DOHH2 (cell line): ENCODE results near the gene SPACA1.

ENCODE experiments used
- EZH2phosphoT487 ChIP-seq: fragments of 200-600 bp; sonication (generic); IDR thresholded peaks from 2 replicates; pipeline ENCODE4 v1.6.1; 2017; ENCODE audit warnings: borderline replicate concordance, mild to moderate bottlenecking, antibody characterized with exemption, low read length, moderate library complexity, mixed read lengths
- TF ChIP-seq, protein P1 (sequence below): fragments of 200-600 bp; sonication (generic); IDR thresholded peaks from one replicate; pipeline ENCODE4 v1.5.1; 2014; ENCODE audit warnings: antibody characterized with exemption, mild to moderate bottlenecking, low read depth, low read length; ENCODE audit not compliant: poor library complexity, severe bottlenecking

DNA sequence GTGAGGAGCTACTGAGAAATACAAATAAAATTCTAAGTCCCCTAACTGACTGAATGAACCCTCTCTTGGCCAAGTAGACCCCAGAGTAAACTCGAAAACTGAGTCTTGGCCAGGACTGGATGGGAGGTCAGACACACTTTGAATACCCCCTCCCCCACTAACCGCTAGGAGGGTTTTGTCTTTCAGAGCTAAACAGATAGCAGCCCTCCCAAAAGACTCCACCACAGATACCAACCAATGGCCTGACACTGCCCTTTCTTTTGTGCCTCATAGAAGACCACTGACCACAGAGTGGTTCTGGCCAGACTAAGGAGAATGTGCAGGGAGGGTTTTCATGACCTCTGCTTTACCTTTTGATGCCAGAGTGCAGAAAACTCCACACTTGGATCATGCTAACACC lies 42.1 kb downstream of the SPACA1 start:
- TF ChIP-seq, protein P1, sequence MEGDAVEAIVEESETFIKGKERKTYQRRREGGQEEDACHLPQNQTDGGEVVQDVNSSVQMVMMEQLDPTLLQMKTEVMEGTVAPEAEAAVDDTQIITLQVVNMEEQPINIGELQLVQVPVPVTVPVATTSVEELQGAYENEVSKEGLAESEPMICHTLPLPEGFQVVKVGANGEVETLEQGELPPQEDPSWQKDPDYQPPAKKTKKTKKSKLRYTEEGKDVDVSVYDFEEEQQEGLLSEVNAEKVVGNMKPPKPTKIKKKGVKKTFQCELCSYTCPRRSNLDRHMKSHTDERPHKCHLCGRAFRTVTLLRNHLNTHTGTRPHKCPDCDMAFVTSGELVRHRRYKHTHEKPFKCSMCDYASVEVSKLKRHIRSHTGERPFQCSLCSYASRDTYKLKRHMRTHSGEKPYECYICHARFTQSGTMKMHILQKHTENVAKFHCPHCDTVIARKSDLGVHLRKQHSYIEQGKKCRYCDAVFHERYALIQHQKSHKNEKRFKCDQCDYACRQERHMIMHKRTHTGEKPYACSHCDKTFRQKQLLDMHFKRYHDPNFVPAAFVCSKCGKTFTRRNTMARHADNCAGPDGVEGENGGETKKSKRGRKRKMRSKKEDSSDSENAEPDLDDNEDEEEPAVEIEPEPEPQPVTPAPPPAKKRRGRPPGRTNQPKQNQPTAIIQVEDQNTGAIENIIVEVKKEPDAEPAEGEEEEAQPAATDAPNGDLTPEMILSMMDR: no peak
- no peak for TF ChIP-seq EZH2phosphoT487
